Esophagus muscularis mucosa (tissue), 3 donors: ENCODE results near the gene JARID2.

Source experiments
- CTCF ChIP-seq, 3 experiments: fragments of 200-600 bp in 2 of 3; fragments of 450-650 bp in 1 of 3; sonication (generic) in 2 of 3; IDR thresholded peaks; one replicate each; pipeline ENCODE4 v1.5.1; 2017 to 2019; ENCODE audit warnings: antibody characterized with exemption in 3 of 3, mild to moderate bottlenecking in 2 of 3, moderate library complexity in 1 of 3
- POLR2A ChIP-seq: fragments of 450-650 bp; IDR thresholded peaks from one replicate; pipeline ENCODE4 v1.6.1; 2017; ENCODE audit warnings: antibody characterized with exemption, moderate library complexity, mild to moderate bottlenecking, low read depth
- POLR2AphosphoS5 ChIP-seq, 2 donors: sonication (generic); formaldehyde crosslinking; IDR thresholded peaks; one replicate each; pipeline ENCODE4 v1.6.1; 2017; ENCODE audit warnings: antibody characterized with exemption in 2 of 2

GRCh38 chr6:15293674-15294073, 47.8 kb downstream of the JARID2 start:
- TF ChIP-seq CTCF (IDR thresholded peaks at IDR 0.05) (no peak), POLR2AphosphoS5 (IDR thresholded peaks at IDR 0.05) (no peak), POLR2A (no peak)
